Dedifferentiated amniotic fluid mesenchymal stem cell (primary cell): ENCODE data around the gene C8A.

ENCODE experiments used
- DNase-seq: peaks from one replicate; pipeline ENCODE4 v3.0.0-alpha.2; 2016; ENCODE audit errors: extremely low spot score

The C8A gene

GRCh38 chr1:56927171-56927570 is 72.6 kb downstream of the C8A start:
- no peak for DNase-seq

DNA sequence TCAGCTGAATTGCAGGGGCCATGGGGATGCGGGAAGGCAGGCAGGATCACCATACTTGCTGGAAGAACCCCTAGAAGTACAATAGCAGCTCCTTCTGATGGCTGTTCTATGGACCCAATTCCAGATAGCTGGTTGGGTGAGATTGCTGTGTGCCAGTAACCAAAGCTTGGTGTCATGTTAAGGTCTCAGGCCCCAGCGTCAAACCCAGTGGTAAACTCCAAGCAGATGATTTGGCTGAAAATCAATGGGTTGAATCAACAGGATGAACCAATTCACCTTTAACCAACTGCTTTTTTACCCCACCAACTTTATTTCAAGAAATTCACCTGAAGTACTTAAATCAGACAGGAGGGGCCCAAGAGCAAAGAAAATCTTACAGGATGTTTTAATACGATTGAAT is 73.4 kb downstream of the C8A start:
- DNase-seq: no peak

DNA sequence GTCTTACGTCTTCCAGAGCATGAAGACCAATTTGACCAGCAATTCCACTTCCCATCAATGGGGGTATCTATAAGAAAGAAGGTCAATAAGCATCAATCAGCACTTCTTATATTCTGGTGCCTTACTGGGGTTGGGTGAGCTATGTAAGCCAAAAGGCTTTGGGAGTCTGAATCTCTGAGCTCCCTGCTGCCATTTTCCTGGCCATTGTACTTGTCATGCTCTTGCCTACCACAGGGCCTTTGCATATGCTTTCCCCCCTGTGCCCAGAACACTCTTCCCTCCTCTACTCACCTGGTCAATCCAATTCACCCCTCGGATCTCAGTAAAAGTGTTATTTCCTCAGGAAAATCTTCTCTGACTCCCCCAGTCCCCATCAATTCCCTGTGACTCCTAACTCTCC is 74.9 kb downstream of the C8A start:
- no peak for DNase-seq

DNA sequence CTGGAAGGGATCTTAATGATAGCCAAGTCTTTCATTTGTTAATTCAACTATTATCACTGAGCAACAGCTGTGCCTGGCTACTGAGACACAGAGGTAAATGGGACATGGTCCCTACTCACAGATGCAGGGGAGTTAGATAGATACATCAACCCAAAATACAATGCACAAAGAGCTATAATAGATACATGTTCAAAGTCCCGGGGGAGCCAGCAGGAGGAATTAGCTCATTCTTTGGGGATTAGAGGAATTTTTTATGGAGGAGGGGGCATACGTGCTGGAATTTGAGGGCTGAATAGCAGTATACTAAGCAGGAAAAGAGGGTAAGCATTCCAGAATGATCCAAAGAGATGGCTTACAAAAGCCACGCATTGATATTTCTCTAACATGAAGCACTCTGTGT is 76.6 kb downstream of the C8A start:
- no peak for DNase-seq

- DNase-seq: no peak
These were observed 77.1 kb downstream of the C8A start for GRCh38 chr1:56931686-56932085.

GRCh38 chr1:56933161-56933560 is 78.6 kb downstream of the C8A start:
- no peak for DNase-seq

GRCh38 chr1:56933606-56934005 is 79.0 kb downstream of the C8A start:
- no peak for DNase-seq

DNA sequence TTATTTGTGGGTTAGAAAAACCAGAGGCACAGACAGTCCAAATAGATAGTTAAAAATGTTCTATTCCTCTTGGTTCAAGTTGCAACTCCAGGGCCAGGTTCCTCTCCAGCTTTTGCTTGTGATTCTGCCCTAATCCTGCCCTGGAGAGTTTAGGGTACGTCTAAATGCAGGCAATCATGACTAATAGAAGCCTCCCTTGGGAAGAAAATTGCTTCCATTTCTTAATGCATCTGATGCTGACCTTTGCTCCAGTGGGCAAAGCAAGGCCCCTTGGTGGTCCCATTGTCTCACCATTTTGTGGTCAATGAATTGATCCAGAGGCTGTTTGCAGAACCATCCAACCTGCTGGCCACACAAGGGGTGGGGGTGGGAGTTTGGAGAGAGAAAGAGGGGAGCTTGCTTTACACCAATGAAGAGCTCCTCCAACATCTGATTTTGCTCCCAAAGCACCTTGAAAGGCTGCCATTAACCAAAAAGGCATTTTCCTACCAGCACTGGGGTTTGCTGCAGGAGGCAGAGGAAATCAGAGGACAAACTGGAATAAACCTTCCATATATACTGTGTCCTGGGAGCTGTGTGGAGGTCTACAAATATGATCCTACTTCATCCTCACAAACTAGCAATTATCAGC is 79.9 kb downstream of the C8A start:
- no peak for DNase-seq

GRCh38 chr1:56938646-56939045 is 84.0 kb downstream of the C8A start:
- DNase-seq: no peak

DNA sequence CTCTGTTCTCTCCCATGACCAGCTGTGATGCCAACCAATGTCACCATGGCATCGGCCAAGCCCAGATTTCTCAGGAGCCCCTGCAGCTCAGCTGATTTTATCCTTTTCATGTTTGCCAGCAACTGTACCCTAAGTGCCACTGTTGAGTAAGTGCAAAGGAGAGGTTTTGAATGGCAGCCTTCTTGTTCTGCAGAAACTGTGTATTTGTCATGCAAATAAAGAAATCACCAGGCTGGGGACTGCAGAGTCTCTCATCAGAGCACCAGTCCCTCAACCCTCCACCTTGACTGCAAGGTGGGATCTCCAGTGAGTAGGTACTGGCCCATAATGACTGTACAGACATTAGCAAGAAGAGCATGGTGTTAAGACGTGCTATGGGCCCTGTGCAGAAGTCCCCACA is 84.6 kb downstream of the C8A start:
- DNase-seq: no peak

- DNase-seq: no peak
These were observed 85.4 kb downstream of the C8A start for GRCh38 chr1:56940039-56940438.

DNA sequence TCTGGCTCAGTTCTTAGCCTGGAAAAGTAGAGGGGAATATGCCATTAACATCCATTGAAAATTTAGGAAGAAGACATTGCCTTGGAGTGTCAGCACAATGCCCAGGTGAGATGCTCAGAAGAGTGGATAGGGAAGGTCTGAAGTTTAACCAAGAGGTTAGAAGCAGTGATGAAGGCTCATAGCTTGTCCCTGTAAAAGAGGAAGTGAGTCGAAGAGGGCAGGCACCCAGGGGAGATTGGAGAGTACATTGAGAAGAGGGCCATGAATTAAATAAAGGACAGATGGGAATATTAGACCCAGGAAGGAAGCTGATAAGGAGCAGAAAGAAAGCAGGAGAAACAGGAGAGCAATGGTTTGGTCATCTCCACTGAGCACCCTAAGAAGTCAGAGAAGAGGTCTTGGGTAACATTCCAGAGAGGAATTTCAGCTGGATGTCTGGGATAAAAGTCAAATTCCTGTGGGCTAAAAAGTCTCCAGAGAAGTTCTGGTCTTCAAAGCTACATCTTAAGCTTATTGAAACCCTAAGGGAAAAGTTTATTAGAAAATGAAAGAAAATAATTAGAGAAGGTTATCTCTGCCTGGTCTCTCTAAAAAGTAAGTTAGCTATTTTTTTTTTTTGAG is 93.9 kb downstream of the C8A start:
- no peak for DNase-seq

GRCh38 chr1:56952501-56952900 is 97.9 kb downstream of the C8A start:
- no peak for DNase-seq

GRCh38 chr1:56953386-56953785 is 98.8 kb downstream of the C8A start:
- no peak for DNase-seq

GRCh38 chr1:56954664-56955063 is 100.1 kb downstream of the C8A start:
- DNase-seq: no peak

GRCh38 chr1:56957931-56958330 is 103.3 kb downstream of the C8A start:
- no peak for DNase-seq

GRCh38 chr1:56958526-56958925 is 103.9 kb downstream of the C8A start:
- no peak for DNase-seq

- no peak for DNase-seq
These were observed 106.8 kb downstream of the C8A start for GRCh38 chr1:56961426-56961825.

GRCh38 chr1:56963667-56964066 is 109.1 kb downstream of the C8A start:
- DNase-seq: no peak

- DNase-seq: no peak
These were observed 109.9 kb downstream of the C8A start for GRCh38 chr1:56964349-56965017.

DNA sequence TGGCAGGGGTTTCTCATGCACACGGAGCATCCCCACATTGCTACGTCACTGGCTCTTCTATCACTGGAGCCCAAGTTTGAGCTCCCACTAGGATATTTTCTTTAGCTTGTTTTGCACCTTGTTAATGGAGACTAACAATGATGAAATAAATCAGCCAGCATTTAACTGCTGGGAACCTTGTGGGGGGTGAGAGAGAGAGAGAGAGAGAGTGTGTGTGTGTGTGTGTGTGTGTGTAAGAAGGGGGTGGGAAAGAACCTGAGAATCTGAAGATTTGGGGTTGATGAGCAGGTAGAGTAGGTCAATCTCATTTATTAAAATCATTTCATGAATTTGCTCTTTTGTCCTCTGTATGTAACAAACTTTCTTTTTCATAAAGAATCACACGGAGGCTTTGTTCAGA is 110.6 kb downstream of the C8A start:
- no peak for DNase-seq

- no peak for DNase-seq
These were observed 111.5 kb downstream of the C8A start, which contains the start of gene C8B for GRCh38 chr1:56965916-56966697. Gene C8B (minus strand): TSS chr1:56966015. CDS start chr1:56965948, 67 bp downstream.

- DNase-seq: no peak
These were observed 112.1 kb downstream of the C8A start for GRCh38 chr1:56966698-56966999.
